ENCODE results near the gene LRP1B.
"Not testable (repeated sequence)": the region's sequence is repeated elsewhere in the genome, so short reads cannot be mapped to it uniquely, and the experiment has no call there.

DNA sequence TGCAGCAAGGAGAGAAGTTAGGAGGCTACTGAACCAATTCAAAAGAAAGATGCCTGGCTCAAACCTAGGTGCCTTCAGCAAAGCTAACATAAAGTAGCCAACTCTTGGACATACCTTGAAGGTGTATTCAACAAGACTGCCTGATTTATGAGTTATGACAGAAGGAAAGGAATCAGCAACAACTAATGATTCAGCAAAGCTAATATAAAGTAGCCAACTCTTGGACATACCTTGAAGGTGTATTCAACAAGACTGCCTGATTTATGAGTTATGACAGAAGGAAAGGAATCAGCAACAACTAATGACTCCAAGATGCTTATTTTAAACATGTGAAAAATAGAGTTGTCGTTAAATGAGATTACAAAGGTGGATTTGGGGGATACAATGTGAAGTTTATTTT is 1786.5 kb downstream of the LRP1B start:
- TF ChIP-seq, protein P1, sequence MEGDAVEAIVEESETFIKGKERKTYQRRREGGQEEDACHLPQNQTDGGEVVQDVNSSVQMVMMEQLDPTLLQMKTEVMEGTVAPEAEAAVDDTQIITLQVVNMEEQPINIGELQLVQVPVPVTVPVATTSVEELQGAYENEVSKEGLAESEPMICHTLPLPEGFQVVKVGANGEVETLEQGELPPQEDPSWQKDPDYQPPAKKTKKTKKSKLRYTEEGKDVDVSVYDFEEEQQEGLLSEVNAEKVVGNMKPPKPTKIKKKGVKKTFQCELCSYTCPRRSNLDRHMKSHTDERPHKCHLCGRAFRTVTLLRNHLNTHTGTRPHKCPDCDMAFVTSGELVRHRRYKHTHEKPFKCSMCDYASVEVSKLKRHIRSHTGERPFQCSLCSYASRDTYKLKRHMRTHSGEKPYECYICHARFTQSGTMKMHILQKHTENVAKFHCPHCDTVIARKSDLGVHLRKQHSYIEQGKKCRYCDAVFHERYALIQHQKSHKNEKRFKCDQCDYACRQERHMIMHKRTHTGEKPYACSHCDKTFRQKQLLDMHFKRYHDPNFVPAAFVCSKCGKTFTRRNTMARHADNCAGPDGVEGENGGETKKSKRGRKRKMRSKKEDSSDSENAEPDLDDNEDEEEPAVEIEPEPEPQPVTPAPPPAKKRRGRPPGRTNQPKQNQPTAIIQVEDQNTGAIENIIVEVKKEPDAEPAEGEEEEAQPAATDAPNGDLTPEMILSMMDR (IDR thresholded peaks at IDR 0.05): not testable (repeated sequence)
- TF ChIP-seq ZFX (IDR thresholded peaks at IDR 0.05; ENCODE audit: borderline replicate concordance): not testable (repeated sequence)
